ENCODE data around the gene DRD1.
"Not testable (repeated sequence)": the region's sequence is repeated elsewhere in the genome, so short reads cannot be mapped to it uniquely, and the experiment has no call there.

Gene DRD1

DNA sequence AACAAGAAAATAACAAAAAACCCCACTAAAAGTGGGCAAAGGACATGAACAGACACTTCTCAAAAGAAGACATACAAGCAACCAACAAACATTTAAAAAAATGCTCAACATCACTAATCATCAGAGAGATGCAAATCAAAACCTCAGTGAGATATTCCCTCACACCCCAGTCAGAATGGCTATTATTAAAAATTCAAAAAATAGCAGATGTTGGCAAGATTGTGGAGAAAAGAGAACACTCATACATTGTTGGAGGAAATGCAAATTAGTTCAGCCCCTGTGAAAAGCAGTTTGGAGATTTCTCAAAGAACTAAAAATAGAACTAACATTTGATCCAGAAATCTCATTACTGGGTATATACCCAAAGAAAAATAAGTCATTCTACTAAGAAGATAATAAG is 19.4 kb downstream of the DRD1 start:
- not testable (repeated sequence) for DNase-seq (ENCODE audit: low read depth in 2 of 2)

DNA sequence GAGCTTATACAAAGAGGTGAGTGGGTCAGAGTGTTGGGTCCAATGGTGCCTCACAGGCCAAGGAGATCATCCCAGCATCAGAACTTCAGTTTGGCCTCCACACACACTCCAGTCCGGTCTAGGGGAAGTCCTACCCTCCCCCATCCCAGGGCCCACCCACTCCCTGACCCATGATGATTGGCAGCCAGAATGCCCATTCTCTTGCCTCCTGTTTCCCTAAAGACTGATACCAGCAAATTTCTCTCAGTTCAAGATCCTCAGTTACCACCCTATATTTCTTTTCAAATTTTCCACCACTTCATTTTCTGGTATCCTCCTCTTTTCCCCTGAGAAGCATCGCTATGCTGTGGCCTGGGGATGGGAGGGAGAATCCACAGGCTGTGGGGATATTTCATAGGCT is 21.9 kb downstream of the DRD1 start:
- no peak for DNase-seq (ENCODE audit: low read depth in 2 of 2)

DNA sequence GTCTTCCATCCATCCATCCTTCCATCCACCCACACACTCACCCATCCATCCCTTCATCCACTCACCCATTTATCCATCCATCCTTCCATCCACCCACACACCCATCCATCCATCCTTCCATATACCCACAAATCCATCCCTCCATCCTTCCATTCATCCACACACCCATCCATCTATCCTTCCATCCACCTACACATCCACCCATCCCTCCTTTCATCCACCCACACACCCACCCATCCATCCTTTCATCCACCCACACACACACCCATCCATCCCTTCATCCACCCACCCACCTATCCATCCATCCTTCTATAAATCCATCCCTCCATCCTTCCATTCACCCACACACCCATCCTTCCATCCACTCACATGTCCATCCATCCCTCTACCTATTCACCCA is 23.6 kb downstream of the DRD1 start:
- no peak for DNase-seq (ENCODE audit: low read depth in 2 of 2)

DNA sequence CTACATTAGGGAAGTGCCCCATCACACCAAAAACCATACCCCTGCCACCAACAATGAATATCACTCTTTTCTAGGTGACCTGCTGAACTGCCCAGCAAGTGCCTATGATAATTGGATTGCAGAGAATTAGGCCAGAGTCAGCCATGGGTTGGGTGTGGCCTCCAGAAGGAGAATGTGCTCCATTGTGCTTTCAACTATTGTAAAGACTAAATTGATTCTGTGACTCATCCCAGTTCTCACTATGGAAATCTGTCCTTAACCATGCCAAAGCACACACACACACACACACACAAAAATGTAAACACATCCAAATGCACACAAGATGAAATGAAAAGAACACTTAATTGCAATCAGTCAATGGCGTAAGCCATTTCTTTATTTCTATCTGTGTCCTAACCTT is 25.7 kb downstream of the DRD1 start:
- no peak for DNase-seq (ENCODE audit: low read depth in 2 of 2)

- DNase-seq (ENCODE audit: low read depth in 2 of 2) = no peak
Observed at GRCh38 chr5:175417384-175417783, 26.6 kb downstream of the DRD1 start.

DNA sequence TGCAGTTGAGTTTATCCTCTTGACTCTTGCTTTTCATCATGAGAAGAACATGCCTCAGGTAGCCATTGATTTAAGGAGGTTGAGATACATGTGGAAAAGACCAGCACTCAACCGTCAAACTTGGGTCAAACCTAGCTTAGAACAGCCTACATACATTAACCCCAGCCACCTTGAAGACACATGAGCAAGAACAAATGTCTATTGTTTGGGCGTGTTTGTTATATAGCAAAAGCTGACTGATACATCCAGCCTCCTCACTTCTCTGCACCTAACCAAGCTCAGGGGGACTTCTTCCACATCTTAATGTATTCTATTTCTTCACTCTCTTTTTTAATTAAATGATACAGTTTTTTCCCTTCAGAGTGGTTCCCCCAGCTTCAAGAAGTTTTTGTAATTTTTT is 28.7 kb downstream of the DRD1 start:
- no peak for DNase-seq (ENCODE audit: low read depth in 2 of 2)

- DNase-seq (ENCODE audit: low read depth in 2 of 2) = no peak
Observed at GRCh38 chr5:175410926-175411325, 33.1 kb downstream of the DRD1 start.

DNA sequence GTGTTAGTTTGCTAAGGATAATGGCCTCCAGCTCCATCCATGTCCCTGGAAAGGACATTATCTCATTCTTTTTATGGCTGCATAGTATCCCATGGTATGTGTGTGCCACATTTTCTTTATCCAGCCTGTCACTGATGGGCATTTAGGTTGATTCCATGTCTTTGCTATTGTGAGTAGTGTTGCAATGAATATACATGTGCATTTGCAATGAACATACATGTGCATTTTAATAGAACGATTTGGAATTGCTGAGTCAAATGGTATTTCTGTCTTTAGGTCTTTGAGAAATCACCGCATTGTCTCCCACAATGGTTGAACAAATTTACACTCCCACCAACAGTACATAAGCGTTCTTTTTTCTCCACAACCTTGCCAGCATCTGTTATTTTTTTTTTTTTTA is 37.7 kb downstream of the DRD1 start:
- DNase-seq (ENCODE audit: low read depth in 2 of 2) = no peak

- not testable (repeated sequence) for DNase-seq (ENCODE audit: low read depth in 2 of 2)
Observed at GRCh38 chr5:175397590-175398297, 46.2 kb downstream of the DRD1 start.

DNA sequence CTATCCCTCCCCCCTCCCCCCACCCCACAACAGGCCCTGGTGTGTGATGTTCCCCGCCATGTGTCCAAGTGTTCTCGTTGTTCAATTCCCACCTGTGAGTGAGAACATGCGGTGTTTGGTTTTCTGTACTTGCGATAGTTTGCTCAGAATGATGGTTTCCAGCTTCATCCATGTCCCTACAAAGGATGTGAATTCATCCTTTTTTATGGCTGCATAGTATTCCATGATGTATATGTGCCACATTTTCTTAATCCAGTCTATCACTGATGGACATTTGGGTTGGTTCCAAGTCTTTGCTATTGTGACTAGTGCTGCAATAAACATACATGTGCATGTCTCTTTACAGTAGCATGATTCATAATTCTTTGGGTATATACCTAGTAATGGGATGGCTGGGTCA is 48.6 kb downstream of the DRD1 start:
- DNase-seq (ENCODE audit: low read depth in 2 of 2) = not testable (repeated sequence)

GRCh38 chr5:175394601-175395000 is 49.4 kb downstream of the DRD1 start:
- no peak for DNase-seq (ENCODE audit: low read depth in 2 of 2)

GRCh38 chr5:175393897-175394296 is 50.1 kb downstream of the DRD1 start:
- DNase-seq (ENCODE audit: low read depth in 2 of 2) = no peak

- no peak for DNase-seq (ENCODE audit: low read depth in 2 of 2)
Observed at GRCh38 chr5:175392236-175392635, 51.7 kb downstream of the DRD1 start.

GRCh38 chr5:175390352-175391083 is 53.5 kb downstream of the DRD1 start:
- DNase-seq (ENCODE audit: low read depth in 2 of 2) = no peak

All from fibroblast of skin of left biceps (primary cell).